ENCODE data around the gene CAPN2. TPM values are rescaled to one million over a fixed set of nuclear protein-coding genes. Genes with fewer than 3 reads are reported as not detected.

The CAPN2 gene
- total RNA-seq, 1 experiment from 2014 or later = 1,259 TPM

GRCh38 chr1:223680188-223680587 lies 32.2 kb upstream of the CAPN2 start:
- H3F3A ChIP-seq (ENCODE audit: low read length, unreplicated experiment) = no peaks in the 10 kb centered on the region
- intact Hi-C loops (cut with micrococcal nuclease) = loop anchor here (10.0 kb wide), 1 partner anchor 885 kb away; no protein-coding TSS in a partner anchor
- no peaks in the 10 kb centered on the region for H3K27me3 ChIP-seq (ENCODE audit: low read length)
- H3K79me2 ChIP-seq (ENCODE audit: low read length) = no peaks in the 10 kb centered on the region
- H3K4me3 ChIP-seq (ENCODE audit: low read length) = no peak overlapping the region
- H4K20me1 ChIP-seq (ENCODE audit: low read length) = no peaks in the 10 kb centered on the region
- H3K9me3 ChIP-seq (ENCODE audit: low read length) = no peaks in the 10 kb centered on the region
- H2AFZ ChIP-seq (ENCODE audit: low read length) = no peak overlapping the region
- ATAC-seq (no peak), DNase-seq (no peak)
- H3K4me1 ChIP-seq (ENCODE audit: insufficient read depth, low read length) = peaks cover 3% of the 10 kb centered on the region; the same call in 1 of the 2 replicates
- no peak for TF ChIP-seq EZH2 (IDR thresholded peaks at IDR 0.05; ENCODE audit: low read length, unreplicated experiment)
- TF ChIP-seq EZH2phosphoT487 (IDR thresholded peaks at IDR 0.05; ENCODE audit: borderline replicate concordance, low read length) = no peak
- TF ChIP-seq CTCF (conservative IDR thresholded peaks at IDR 0.05; ENCODE audit: low read depth, low read length) = no peak
- H3K9ac ChIP-seq (ENCODE audit: low read length) = no peak overlapping the region
- ChIA-PET POLR2A (ENCODE audit: unreplicated experiment) (no interaction called here), CTCF (no interaction called here)
- no peak overlapping the region for H3K27ac ChIP-seq (ENCODE audit: low read length)
- no TSS peak for BruUV-seq (replicated peaks)
- H3K36me3 ChIP-seq (ENCODE audit: low read depth, low read length) = no peaks in the 10 kb centered on the region
- H3K9me2 ChIP-seq (replicated peaks; ENCODE audit: low read length) = no peaks in the 10 kb centered on the region
- no peak overlapping the region for H3K4me2 ChIP-seq (ENCODE audit: low read length)

GRCh38 chr1:223682502-223682901 lies 29.8 kb upstream of the CAPN2 start:
- TF ChIP-seq CTCF (conservative IDR thresholded peaks at IDR 0.05; ENCODE audit: low read depth, low read length) (no peak), EZH2 (IDR thresholded peaks at IDR 0.05; ENCODE audit: low read length, unreplicated experiment) (no peak), EZH2phosphoT487 (IDR thresholded peaks at IDR 0.05; ENCODE audit: borderline replicate concordance, low read length) (no peak)
- Histone ChIP-seq H3K4me1 (ENCODE audit: insufficient read depth, low read length) (peaks cover 3% of the 10 kb centered on the region; the same call in 1 of the 2 replicates), H3K9ac (ENCODE audit: low read length) (no peak overlapping the region), H3K36me3 (ENCODE audit: low read depth, low read length) (no peaks in the 10 kb centered on the region), H3F3A (ENCODE audit: low read length, unreplicated experiment) (no peaks in the 10 kb centered on the region), H3K4me2 (ENCODE audit: low read length) (no peak overlapping the region), H3K79me2 (ENCODE audit: low read length) (no peaks in the 10 kb centered on the region), H3K27me3 (ENCODE audit: low read length) (no peaks in the 10 kb centered on the region), H3K27ac (ENCODE audit: low read length) (no peak overlapping the region), H3K9me2 (replicated peaks; ENCODE audit: low read length) (no peaks in the 10 kb centered on the region), H3K4me3 (ENCODE audit: low read length) (no peak overlapping the region), H2AFZ (ENCODE audit: low read length) (no peak overlapping the region), H3K9me3 (ENCODE audit: low read length) (no peaks in the 10 kb centered on the region), H4K20me1 (ENCODE audit: low read length) (no peaks in the 10 kb centered on the region)
- ATAC-seq = peak; percentile 37; the same call in 1 of the 2 replicates
- ChIA-PET CTCF (interaction anchor here (1.0 to 2.2 kb wide), 2 partner anchors 549 to 559 kb away, joined by 3 to 19 read pairs; no protein-coding TSS in a partner anchor), POLR2A (ENCODE audit: unreplicated experiment) (no interaction called here)
- intact Hi-C loops (cut with micrococcal nuclease) = loop anchor here (10.0 kb wide), 1 partner anchor 888 kb away; no protein-coding TSS in a partner anchor
- DNase-seq = peak; percentile 36
- BruUV-seq (replicated peaks) = no TSS peak
